Caco-2 (cell line): ENCODE data around the gene SUPV3L1. TPM values are rescaled to one million over a fixed set of nuclear protein-coding genes. Genes with fewer than 3 reads are reported as not detected.
"Not testable (repeated sequence)": the region's sequence is repeated elsewhere in the genome, so short reads cannot be mapped to it uniquely, and the experiment has no call there.

Source experiments
- BruUV-seq: library from RNA; stranded (reverse); fragments of 400-500 nt; replicated peaks from 2 replicates; lab custom pipeline; 2021; lab: Mats Ljungman, UMichigan
- CTCF ChIA-PET: fragments of 300-600 bp; sonication (Branson Sonifier 250); formaldehyde crosslinking; loops from one replicate; lab custom pipeline; 2022; ENCODE audit warnings: antibody characterized with exemption; lab: Charles Lee
- POLR2A ChIA-PET: fragments of 300-600 bp; sonication (Branson Sonifier 250); formaldehyde crosslinking; loops from one replicate; lab custom pipeline; 2022; ENCODE audit warnings: antibody characterized with exemption; lab: Charles Lee
- DNase-seq, 2 experiments: peaks; one replicate each; pipeline versions ENCODE4 v3.0.0 to v3.0.0-alpha.2; 2020 to 2022
- H3K27me3 ChIP-seq: replicated peaks from 2 replicates; pipeline ENCODE4 v1.6.0; 2011; ENCODE audit warnings: low read length; ENCODE audit not compliant: control insufficient read depth, insufficient read depth
- H3K36me3 ChIP-seq: 2 replicates; pipeline ENCODE4 v1.5.1; 2011; ENCODE audit warnings: low read length; ENCODE audit not compliant: control insufficient read depth, insufficient read depth
- H3K4me1 ChIP-seq: fragments of 250-450 bp; sonication (Bioruptor Pico); 2 replicates; pipeline ENCODE4 v1.5.1; 2020; ENCODE audit warnings: mild to moderate bottlenecking
- H3K4me3 ChIP-seq: 2 replicates; pipeline ENCODE4 v1.5.1; 2011; ENCODE audit warnings: low read depth, mild to moderate bottlenecking, control low read depth, low read length
- H3K9me3 ChIP-seq: fragments of 250-450 bp; sonication (Bioruptor Pico); 2 replicates; pipeline ENCODE4 v1.5.1; 2020; ENCODE audit warnings: mild to moderate bottlenecking, moderate library complexity
- H3K27ac Mint-ChIP-seq: one replicate; pipeline ENCODE4 v1.8.0; 2022; ENCODE audit warnings: mixed read lengths; ENCODE audit not compliant: unreplicated experiment
- H3K27me3 Mint-ChIP-seq: one replicate; pipeline ENCODE4 v1.8.0; 2022; ENCODE audit warnings: mixed read lengths; ENCODE audit not compliant: insufficient read depth, unreplicated experiment
- H3K36me3 Mint-ChIP-seq: one replicate; pipeline ENCODE4 v1.8.0; 2022; ENCODE audit warnings: mild to moderate bottlenecking, mixed read lengths; ENCODE audit not compliant: insufficient read depth, unreplicated experiment
- H3K4me1 Mint-ChIP-seq: one replicate; pipeline ENCODE4 v1.8.0; 2022; ENCODE audit warnings: low read depth, mixed read lengths; ENCODE audit not compliant: unreplicated experiment
- H3K4me3 Mint-ChIP-seq: one replicate; pipeline ENCODE4 v1.8.0; 2022; ENCODE audit warnings: mild to moderate bottlenecking, moderate library complexity, mixed read lengths; ENCODE audit not compliant: unreplicated experiment
- H3K9me3 Mint-ChIP-seq: one replicate; pipeline ENCODE4 v1.8.0; 2022; ENCODE audit warnings: mixed read lengths; ENCODE audit not compliant: unreplicated experiment
- intact Hi-C: fragments of 100-400 bp; cut with micrococcal nuclease; formaldehyde crosslinking; loops from one replicate; pipeline ENCODE4 v1.10.0; 2022; ENCODE audit not compliant: unreplicated experiment
- total RNA-seq: library from RNA; stranded (reverse); gene quantifications from 2 replicates; pipeline ENCODE4 v1.2.3, GENCODE V29; 2022
- TF ChIP-seq, protein P1 (sequence below), 2 experiments: fragments of 200-600 bp in 1 of 2; IDR thresholded peaks; 1 replicate in 1 of 2; 2 replicates in 1 of 2; pipeline versions ENCODE4 v1.5.1 to v1.8.0; 2011 to 2022; ENCODE audit warnings: antibody characterized with exemption in 1 of 2, control low read depth in 1 of 2, inconsistent platforms in 1 of 2, low read depth in 1 of 2, low read length in 1 of 2, mild to moderate bottlenecking in 1 of 2, moderate library complexity in 1 of 2; ENCODE audit not compliant: insufficient read depth in 1 of 2, severe bottlenecking in 1 of 2, unreplicated experiment in 1 of 2

SUPV3L1 gene
- total RNA-seq, 1 experiment from 2014 or later: 77.1 TPM

DNA sequence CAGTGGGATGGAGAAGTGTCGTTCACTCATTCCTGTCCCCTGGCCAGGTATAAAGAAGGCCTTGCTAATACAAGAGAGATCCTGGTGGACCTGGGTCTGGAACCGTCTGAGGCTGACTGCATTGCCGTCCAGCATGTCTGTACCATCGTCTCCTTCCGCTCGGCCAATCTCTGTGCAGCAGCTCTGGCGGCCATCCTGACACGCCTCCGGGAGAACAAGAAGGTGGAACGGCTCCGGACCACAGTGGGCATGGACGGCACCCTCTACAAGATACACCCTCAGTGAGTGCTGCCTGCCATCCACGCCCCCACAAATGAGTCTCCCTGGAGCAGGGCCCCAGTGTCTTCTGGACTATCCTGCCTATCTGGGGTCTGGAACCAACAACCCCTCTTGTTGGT is 67.3 kb downstream of the SUPV3L1 start:
- H3K9me3 Mint-ChIP-seq: peaks cover 10% of the 10 kb centered on the region
- no TSS peak for BruUV-seq
- H3K27me3 Mint-ChIP-seq: no peaks in the 10 kb centered on the region
- intact Hi-C loops: no loop called here
- no peak overlapping the region for H3K27ac Mint-ChIP-seq
- Histone ChIP-seq H3K4me1 (no peaks in the 10 kb centered on the region), H3K9me3 (peaks cover 4% of the 10 kb centered on the region; the same call in 1 of the 2 replicates), H3K4me3 (no peak overlapping the region), H3K27me3 (no peaks in the 10 kb centered on the region), H3K36me3 (no peaks in the 10 kb centered on the region)
- H3K4me1 Mint-ChIP-seq: no peaks in the 10 kb centered on the region
- CTCF ChIA-PET: interaction anchor here (1.0 kb wide), 1 partner anchor 145 kb away, joined by 4 read pairs; no protein-coding TSS in a partner anchor
- no peaks in the 10 kb centered on the region for H3K36me3 Mint-ChIP-seq
- no peak for DNase-seq
- POLR2A ChIA-PET: no interaction called here
- TF ChIP-seq, protein P1, sequence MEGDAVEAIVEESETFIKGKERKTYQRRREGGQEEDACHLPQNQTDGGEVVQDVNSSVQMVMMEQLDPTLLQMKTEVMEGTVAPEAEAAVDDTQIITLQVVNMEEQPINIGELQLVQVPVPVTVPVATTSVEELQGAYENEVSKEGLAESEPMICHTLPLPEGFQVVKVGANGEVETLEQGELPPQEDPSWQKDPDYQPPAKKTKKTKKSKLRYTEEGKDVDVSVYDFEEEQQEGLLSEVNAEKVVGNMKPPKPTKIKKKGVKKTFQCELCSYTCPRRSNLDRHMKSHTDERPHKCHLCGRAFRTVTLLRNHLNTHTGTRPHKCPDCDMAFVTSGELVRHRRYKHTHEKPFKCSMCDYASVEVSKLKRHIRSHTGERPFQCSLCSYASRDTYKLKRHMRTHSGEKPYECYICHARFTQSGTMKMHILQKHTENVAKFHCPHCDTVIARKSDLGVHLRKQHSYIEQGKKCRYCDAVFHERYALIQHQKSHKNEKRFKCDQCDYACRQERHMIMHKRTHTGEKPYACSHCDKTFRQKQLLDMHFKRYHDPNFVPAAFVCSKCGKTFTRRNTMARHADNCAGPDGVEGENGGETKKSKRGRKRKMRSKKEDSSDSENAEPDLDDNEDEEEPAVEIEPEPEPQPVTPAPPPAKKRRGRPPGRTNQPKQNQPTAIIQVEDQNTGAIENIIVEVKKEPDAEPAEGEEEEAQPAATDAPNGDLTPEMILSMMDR (IDR thresholded peaks at IDR 0.05; ENCODE audit: insufficient read depth in 1 of 2, low read depth in 1 of 2, low read length in 1 of 2, severe bottlenecking in 1 of 2, unreplicated experiment in 1 of 2): no peak
- no peak overlapping the region for H3K4me3 Mint-ChIP-seq

- BruUV-seq: no TSS peak
- Histone ChIP-seq H3K36me3 (no peaks in the 10 kb centered on the region), H3K9me3 (peaks cover 4% of the 10 kb centered on the region; the same call in 1 of the 2 replicates), H3K27me3 (no peaks in the 10 kb centered on the region), H3K4me3 (no peak overlapping the region), H3K4me1 (no peaks in the 10 kb centered on the region)
- Mint-ChIP-seq H3K4me3 (no peak overlapping the region), H3K36me3 (no peaks in the 10 kb centered on the region), H3K27ac (no peak overlapping the region), H3K27me3 (no peaks in the 10 kb centered on the region), H3K4me1 (no peaks in the 10 kb centered on the region), H3K9me3 (peaks cover 10% of the 10 kb centered on the region)
- DNase-seq: no peak
- intact Hi-C loops: no loop called here
- ChIA-PET CTCF (no interaction called here), POLR2A (no interaction called here)
- TF ChIP-seq, protein P1 (IDR thresholded peaks at IDR 0.05; ENCODE audit: insufficient read depth in 1 of 2, low read depth in 1 of 2, low read length in 1 of 2, severe bottlenecking in 1 of 2, unreplicated experiment in 1 of 2): no peak
Measured at GRCh38 chr10:69248117-69248730, 68.2 kb downstream of the SUPV3L1 start.

GRCh38 chr10:69250041-69250440 is 70.0 kb downstream of the SUPV3L1 start:
- intact Hi-C loops: no loop called here
- DNase-seq: no peak
- ChIA-PET POLR2A (no interaction called here), CTCF (no interaction called here)
- H3K4me1 Mint-ChIP-seq: no peaks in the 10 kb centered on the region
- H3K4me3 ChIP-seq: no peak overlapping the region
- no peaks in the 10 kb centered on the region for H3K27me3 ChIP-seq
- peaks cover 4% of the 10 kb centered on the region; the same call in 1 of the 2 replicates for H3K9me3 ChIP-seq
- no TSS peak for BruUV-seq
- no peaks in the 10 kb centered on the region for H3K36me3 ChIP-seq
- no peaks in the 10 kb centered on the region for H3K4me1 ChIP-seq
- TF ChIP-seq, protein P1 (IDR thresholded peaks at IDR 0.05; ENCODE audit: insufficient read depth in 1 of 2, low read depth in 1 of 2, low read length in 1 of 2, severe bottlenecking in 1 of 2, unreplicated experiment in 1 of 2): no peak
- H3K27me3 Mint-ChIP-seq: no peaks in the 10 kb centered on the region
- H3K27ac Mint-ChIP-seq: no peak overlapping the region
- H3K9me3 Mint-ChIP-seq: peaks cover 10% of the 10 kb centered on the region
- no peaks in the 10 kb centered on the region for H3K36me3 Mint-ChIP-seq
- no peak overlapping the region for H3K4me3 Mint-ChIP-seq

- H3K27me3 ChIP-seq, H3K27me3 Mint-ChIP-seq, H3K36me3 Mint-ChIP-seq, H3K4me1 ChIP-seq, H3K36me3 ChIP-seq, DNase-seq, POLR2A ChIA-PET, BruUV-seq, H3K4me3 Mint-ChIP-seq, intact Hi-C loops, H3K4me1 Mint-ChIP-seq, H3K27ac Mint-ChIP-seq, H3K9me3 ChIP-seq, H3K4me3 ChIP-seq, H3K9me3 Mint-ChIP-seq: not testable (repeated sequence)
- CTCF ChIA-PET: interaction anchor here (0.7 kb wide), 1 partner anchor 63 kb away, joined by 3 read pairs; no protein-coding TSS in a partner anchor
Measured at GRCh38 chr10:69251417-69251816, 71.4 kb downstream of the SUPV3L1 start.
